ENCODE results near the gene POLR2F.

Gene POLR2F

GRCh38 chr22:37953437-37954179 lies at the start of gene POLR2F, which contains the start of gene C22orf23:
Gene POLR2F (plus strand): TSS chr22:37953699. CDS start chr22:37953788, 89 bp downstream.
Gene C22orf23 (minus strand): TSS chr22:37953601. CDS start chr22:37953149, 452 bp downstream.
- peak within 1 kb of the TSS; percentile 32 for H3K27ac ChIP-seq
- TF ChIP-seq CTCF (IDR thresholded peaks at IDR 0.05) (0 out of 2 replicates have a peak, but pooled peaks have one; percentile 2), ZFX (IDR thresholded peaks at IDR 0.05; ENCODE audit: borderline replicate concordance) (no peak)

DNA sequence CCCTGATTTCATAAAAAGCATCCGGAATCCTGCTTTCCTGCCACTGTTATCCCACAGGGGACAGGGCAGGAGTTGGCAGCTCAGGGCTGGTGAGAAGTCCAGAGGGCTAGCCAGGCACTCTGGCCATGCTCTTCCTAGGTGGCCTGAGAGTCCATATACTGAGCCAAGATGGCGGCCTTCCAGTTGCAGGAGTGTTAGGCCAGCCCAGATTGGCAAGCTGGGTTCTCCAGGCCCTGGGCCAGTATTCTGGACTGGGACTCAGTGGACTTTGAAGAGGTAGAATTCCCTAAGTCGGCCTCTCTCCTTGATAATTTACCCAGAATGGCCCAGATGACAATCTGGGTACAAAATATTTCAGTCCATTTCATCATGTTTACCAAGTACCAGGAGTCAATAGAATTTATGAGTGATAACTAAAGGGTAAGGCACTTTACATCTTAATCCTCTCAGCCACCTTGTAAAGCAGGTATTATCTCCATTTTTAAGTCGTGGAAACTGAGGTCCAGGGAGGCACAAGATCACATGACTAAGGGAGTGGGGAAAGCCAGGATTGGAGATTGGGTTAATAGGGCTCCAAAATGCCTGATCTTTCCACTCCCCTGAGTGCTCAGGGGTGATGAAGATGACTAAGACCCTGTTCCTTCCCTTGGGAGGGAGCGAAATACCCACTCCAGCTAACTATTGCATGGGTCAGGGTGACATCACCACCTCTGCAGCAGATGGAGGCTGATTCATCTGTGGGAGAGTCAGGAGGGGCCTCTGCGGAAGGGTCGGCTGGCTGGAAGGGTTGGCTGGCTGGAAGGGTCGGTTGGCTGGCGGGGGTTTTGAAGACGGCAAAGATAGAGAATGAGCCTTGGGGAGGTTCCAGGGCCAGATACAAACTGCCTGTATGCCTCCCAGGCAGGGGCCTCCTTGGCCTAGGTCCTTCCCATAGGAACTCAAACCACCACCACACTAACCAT lies 48.6 kb upstream of the POLR2F start:
- TF ChIP-seq ZFX (IDR thresholded peaks at IDR 0.05; ENCODE audit: borderline replicate concordance), result no peak
- TF ChIP-seq CTCF (IDR thresholded peaks at IDR 0.05), result no peak
- peak overlapping the region; percentile 67 for H3K27ac ChIP-seq

DNA sequence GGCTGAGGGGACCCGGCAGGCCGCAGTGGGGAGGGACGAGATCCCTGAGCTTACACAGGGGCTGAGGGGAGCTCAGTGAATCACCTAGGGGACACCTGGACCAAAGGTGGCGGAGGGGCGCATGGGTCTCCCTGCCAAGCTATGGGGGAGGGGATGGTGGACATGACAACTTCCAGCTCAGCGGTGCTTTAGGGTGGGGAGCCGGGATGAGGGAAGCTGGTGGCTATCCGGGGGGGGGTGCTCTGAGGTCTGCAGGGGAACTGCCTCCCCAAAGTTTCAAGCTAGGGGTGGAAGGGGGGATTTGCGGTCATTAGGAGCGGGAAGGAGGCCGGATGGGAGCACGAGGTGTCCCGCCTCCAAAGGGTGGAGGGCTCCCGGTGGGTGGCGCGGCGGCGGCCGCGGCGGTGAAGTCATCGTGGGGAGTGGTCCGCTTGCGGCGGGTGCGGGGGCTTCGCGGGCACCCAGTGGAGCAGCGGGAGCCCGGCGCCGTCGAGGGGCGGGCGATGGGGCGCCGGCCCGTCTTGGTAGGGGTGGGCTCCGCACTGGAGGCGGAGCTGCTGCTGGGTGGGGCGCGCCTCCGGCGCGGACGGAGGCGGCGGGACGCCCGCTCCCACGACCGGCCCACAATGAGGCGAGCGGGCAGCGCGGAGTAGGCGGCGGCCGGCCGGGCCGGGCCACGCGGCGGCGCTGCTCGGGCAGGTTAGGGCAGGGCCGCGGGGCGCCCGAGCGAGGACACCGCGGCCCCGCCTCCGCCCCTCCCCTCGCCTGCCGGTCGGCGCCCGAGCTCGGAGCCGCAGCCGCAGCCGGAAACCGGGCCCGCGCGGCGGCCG lies 47.8 kb upstream of the POLR2F start, which contains the start of gene MICALL1:
MICALL1 (plus strand) TSS at position 764 of the 830 bp plus-strand sequence. CDS start 126 bp downstream, outside the sequence.
- TF ChIP-seq ZFX (IDR thresholded peaks at IDR 0.05; ENCODE audit: borderline replicate concordance), result no peak
- peak; percentile 78 for TF ChIP-seq CTCF (IDR thresholded peaks at IDR 0.05)
- H3K27ac ChIP-seq, result peak within 1 kb of the TSS; percentile 67

- peak overlapping the region; percentile 67 for H3K27ac ChIP-seq
- TF ChIP-seq CTCF (IDR thresholded peaks at IDR 0.05) (peak; percentile 37), ZFX (IDR thresholded peaks at IDR 0.05; ENCODE audit: borderline replicate concordance) (no peak)
Observed at GRCh38 chr22:37906364-37907008, 47.0 kb upstream of the POLR2F start.

DNA sequence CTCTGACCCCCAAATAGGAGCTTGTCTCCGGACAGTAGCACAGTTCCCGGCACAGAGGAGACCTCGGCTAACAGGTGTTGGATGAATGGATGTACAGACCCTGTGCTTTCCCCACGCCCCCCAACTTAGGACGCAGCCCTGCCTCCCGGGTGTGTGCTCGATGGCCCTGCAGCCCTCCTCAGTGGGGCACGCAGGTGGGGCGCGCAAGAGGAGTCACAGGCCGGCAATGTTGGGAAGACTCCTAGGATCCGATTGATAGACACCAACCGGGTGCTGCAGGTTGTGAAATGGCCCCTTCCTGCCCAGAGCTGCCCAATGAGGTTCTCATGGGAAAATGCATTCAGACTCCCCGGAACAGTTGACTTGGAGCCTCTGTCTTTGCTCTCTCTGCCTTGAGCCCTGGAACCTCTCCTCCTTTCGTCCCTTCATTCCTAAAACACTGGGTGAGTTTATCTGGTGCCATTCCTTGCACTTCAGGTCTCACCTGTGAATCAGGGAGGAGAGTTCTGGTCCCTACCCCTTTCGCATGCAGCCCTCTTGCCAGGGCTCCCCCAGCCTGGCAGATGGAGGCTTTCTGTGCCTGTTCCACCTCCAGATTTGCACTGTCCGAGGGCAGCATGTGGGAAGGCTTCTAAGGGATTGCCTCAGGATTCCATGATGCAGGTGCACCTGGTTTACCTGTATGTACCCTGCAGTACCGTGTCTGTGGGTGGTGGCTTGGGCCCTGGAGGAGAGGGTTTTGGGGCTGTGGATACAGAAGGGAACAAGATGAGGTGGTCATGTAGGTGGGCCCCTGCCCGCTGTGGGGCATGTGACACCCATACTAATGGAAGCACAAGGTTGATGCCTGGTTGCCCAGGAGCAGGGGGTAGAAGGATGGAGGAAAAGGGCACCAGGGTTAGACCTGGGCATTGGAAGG lies 46.2 kb upstream of the POLR2F start:
- TF ChIP-seq ZFX (IDR thresholded peaks at IDR 0.05; ENCODE audit: borderline replicate concordance), result no peak
- TF ChIP-seq CTCF (IDR thresholded peaks at IDR 0.05), result no peak
- H3K27ac ChIP-seq, result peak overlapping the region; percentile 67

All from 22Rv1 (cell line).